K562 (cell line): ENCODE measurements around the gene GOLGA8K.
"Not testable (repeated sequence)": the region's sequence is repeated elsewhere in the genome, so short reads cannot be mapped to it uniquely, and the experiment has no call there.

Source experiments
- ATF3 ChIP-seq, 2 experiments: fragments of 450-650 bp in 1 of 2; sonication (generic) in 1 of 2; formaldehyde crosslinking in 1 of 2; IDR thresholded peaks in 1 of 2; conservative IDR thresholded peaks in 1 of 2; 2 replicates each; pipeline versions ENCODE4 v1.6.1 to v1.8.1; 2016 to 2023; ENCODE audit warnings: mild to moderate bottlenecking in 2 of 2, moderate library complexity in 2 of 2, inconsistent platforms in 1 of 2, missing genetic modification reagents in 1 of 2
- CBX1 ChIP-seq: sonication (generic); IDR thresholded peaks from 2 replicates; pipeline ENCODE4 v1.6.1; 2016; ENCODE audit warnings: antibody characterized with exemption, low read depth, mild to moderate bottlenecking
- CEBPZ ChIP-seq: fragments of 150-350 bp; IDR thresholded peaks from 2 replicates; pipeline ENCODE4 v1.6.1; 2014; ENCODE audit warnings: low read depth, mild to moderate bottlenecking, low read length, borderline replicate concordance
- CHD4 ChIP-seq: fragments of 200-600 bp; sonication (generic); IDR thresholded peaks from 3 replicates; pipeline ENCODE4 v1.6.1; 2012; ENCODE audit warnings: low read depth, mild to moderate bottlenecking, mixed read lengths, low read length, inconsistent platforms; ENCODE audit not compliant: insufficient read depth, insufficient replicate concordance, poor library complexity, severe bottlenecking
- ELF2 ChIP-seq: fragments of 250-450 bp; sonication (Bioruptor Pico); IDR thresholded peaks from 2 replicates; pipeline ENCODE4 v1.5.0; 2021; ENCODE audit warnings: mild to moderate bottlenecking
- EZH2 ChIP-seq: IDR thresholded peaks from 2 replicates; pipeline ENCODE4 v1.6.1; 2012; ENCODE audit warnings: low read depth, mild to moderate bottlenecking, inconsistent platforms, low read length, borderline replicate concordance
- PHF20 ChIP-seq: fragments of 450-650 bp; IDR thresholded peaks from 2 replicates; pipeline ENCODE4 v1.6.1; 2018; ENCODE audit not compliant: partially characterized antibody
- POLR2AphosphoS5 ChIP-seq: IDR thresholded peaks from 2 replicates; pipeline ENCODE4 v1.6.1; 2011; ENCODE audit warnings: mild to moderate bottlenecking, low read depth, low read length, moderate library complexity; ENCODE audit not compliant: control insufficient read depth, insufficient read depth
- RFX5 ChIP-seq: IDR thresholded peaks from 2 replicates; pipeline ENCODE4 v1.6.1; 2011; ENCODE audit warnings: low read depth, mild to moderate bottlenecking, improper control_type of control experiment, low read length
- SMAD3 ChIP-seq: fragments of 450-650 bp; formaldehyde crosslinking; conservative IDR thresholded peaks from 2 replicates; pipeline ENCODE4 v1.4.0; 2020; ENCODE audit warnings: mild to moderate bottlenecking
- STAT5A ChIP-seq: IDR thresholded peaks from 2 replicates; pipeline ENCODE4 v1.6.1; 2012; ENCODE audit warnings: low read length, inconsistent platforms, borderline replicate concordance
- ZBTB17 ChIP-seq: fragments of 450-650 bp; formaldehyde crosslinking; IDR thresholded peaks from 2 replicates; pipeline ENCODE4 v1.4.0; 2020; ENCODE audit warnings: mild to moderate bottlenecking
- ZNF224 ChIP-seq: sonication (generic); formaldehyde crosslinking; IDR thresholded peaks from 2 replicates; pipeline ENCODE4 v1.8.0; 2022; ENCODE audit warnings: mild to moderate bottlenecking, missing genetic modification reagents
- TF ChIP-seq, protein P1 (sequence below): fragments of 450-650 bp; formaldehyde crosslinking; conservative IDR thresholded peaks from 2 replicates; pipeline ENCODE4 v1.4.0; 2022; ENCODE audit warnings: mild to moderate bottlenecking, missing genetic modification characterization

GRCh38 chr15:32352748-32353147 lies 50.3 kb downstream of the GOLGA8K start:
- TF ChIP-seq EZH2; CBX1; ZNF224 (CRISPR knock-in tag); CEBPZ; POLR2AphosphoS5; PHF20; ELF2 (CRISPR knock-in tag); RFX5; SMAD3 (CRISPR knock-in tag); CHD4; ATF3 (IDR thresholded peaks at IDR 0.05); ATF3 (CRISPR knock-in tag; conservative IDR thresholded peaks at IDR 0.05); ZBTB17 (CRISPR knock-in tag); STAT5A: not testable (repeated sequence)
- TF ChIP-seq, protein P1, sequence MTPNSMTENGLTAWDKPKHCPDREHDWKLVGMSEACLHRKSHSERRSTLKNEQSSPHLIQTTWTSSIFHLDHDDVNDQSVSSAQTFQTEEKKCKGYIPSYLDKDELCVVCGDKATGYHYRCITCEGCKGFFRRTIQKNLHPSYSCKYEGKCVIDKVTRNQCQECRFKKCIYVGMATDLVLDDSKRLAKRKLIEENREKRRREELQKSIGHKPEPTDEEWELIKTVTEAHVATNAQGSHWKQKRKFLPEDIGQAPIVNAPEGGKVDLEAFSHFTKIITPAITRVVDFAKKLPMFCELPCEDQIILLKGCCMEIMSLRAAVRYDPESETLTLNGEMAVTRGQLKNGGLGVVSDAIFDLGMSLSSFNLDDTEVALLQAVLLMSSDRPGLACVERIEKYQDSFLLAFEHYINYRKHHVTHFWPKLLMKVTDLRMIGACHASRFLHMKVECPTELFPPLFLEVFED = not testable (repeated sequence)
